A549 (cell line): ENCODE data around the gene LDLRAP1. TPM values are rescaled to one million over a fixed set of nuclear protein-coding genes. Genes with fewer than 3 reads are reported as not detected.

Experiments used
- ATAC-seq, 2 experiments: fragments of 200-7000 bp in 1 of 2; fragments of >200 bp in 1 of 2; cut with Nextera tagmentation in 1 of 2; cut with Tn5 transposase in 1 of 2; 3 replicates each; pipeline versions ENCODE4 v1.8.0 to v1.9.1; 2018 to 2020; ENCODE audit warnings: mild to moderate bottlenecking in 1 of 2, moderate library complexity in 1 of 2
- CTCF ChIA-PET: fragments of 300-600 bp; sonication (Branson Sonifier 250); formaldehyde crosslinking; extraction: SDS; loops from one replicate; lab custom pipeline; 2021; ENCODE audit warnings: antibody characterized with exemption, inconsistent platforms; lab: Yijun Ruan, JAX
- POLR2A ChIA-PET: fragments of 350-600 bp; formaldehyde crosslinking; extraction: SDS; loops from one replicate; lab custom pipeline; 2021; ENCODE audit warnings: antibody characterized with exemption, inconsistent platforms; lab: Yijun Ruan, JAX
- DNase-seq, 2 experiments: peaks; one replicate each; pipeline versions ENCODE4 v3.0.0 to v3.0.0-alpha.2; 2011 to 2016; ENCODE audit warnings: low read depth in 1 of 2, low spot score in 1 of 2
- FAIRE-seq: peaks from 2 replicates; lab custom pipeline; 2011; peaks lifted over from hg19 to GRCh38; lab: Jason Lieb, UNC
- H3K27ac ChIP-seq, 2 experiments: fragments of >200 bp; sonication (Bioruptor Twin); formaldehyde crosslinking; 3 replicates each; pipeline ENCODE4 v1.5.1; 2016 to 2017
- H3K4me1 ChIP-seq: fragments of >200 bp; sonication (Bioruptor Twin); formaldehyde crosslinking; 3 replicates; pipeline ENCODE4 v1.6.1; 2016
- H3K4me2 ChIP-seq: fragments of >200 bp; sonication (Bioruptor Twin); formaldehyde crosslinking; 3 replicates; pipeline ENCODE4 v1.6.1; 2016
- H3K4me3 ChIP-seq: fragments of >200 bp; sonication (Bioruptor Twin); formaldehyde crosslinking; 3 replicates; pipeline ENCODE4 v1.5.1; 2016
- H3K9me3 ChIP-seq: fragments of >200 bp; sonication (Bioruptor Twin); formaldehyde crosslinking; 3 replicates; pipeline ENCODE4 v1.6.1; 2016
- BHLHE40 ChIP-seq: IDR thresholded peaks from 2 replicates; pipeline ENCODE4 v1.6.1; 2012; ENCODE audit warnings: low read depth, low read length, inconsistent platforms
- CHD4 ChIP-seq: fragments of 200-600 bp; sonication (generic); IDR thresholded peaks from 2 replicates; pipeline ENCODE4 v1.6.1; 2016; ENCODE audit warnings: antibody characterized with exemption, mild to moderate bottlenecking, borderline replicate concordance
- EHMT2 ChIP-seq: fragments of 200-600 bp; sonication (generic); IDR thresholded peaks from 2 replicates; pipeline ENCODE4 v1.6.1; 2016; ENCODE audit warnings: antibody characterized with exemption, low read depth, mild to moderate bottlenecking, moderate library complexity
- FOSB ChIP-seq: fragments of 250-450 bp; sonication (Bioruptor Pico); IDR thresholded peaks from 2 replicates; pipeline ENCODE4 v1.5.0; 2020; ENCODE audit warnings: mild to moderate bottlenecking, moderate library complexity
- FOSL2 ChIP-seq, 2 experiments: fragments of 450-650 bp in 1 of 2; fragments of >200 bp in 1 of 2; sonication (Bioruptor Twin) in 1 of 2; formaldehyde crosslinking; IDR thresholded peaks; 2 replicates each; pipeline versions ENCODE4 v1.5.0 to v1.6.1; 2016 to 2020; ENCODE audit warnings: mild to moderate bottlenecking in 1 of 2, moderate library complexity in 1 of 2
- FOXS1 ChIP-seq: fragments of 250-450 bp; sonication (Bioruptor Pico); IDR thresholded peaks from 2 replicates; pipeline ENCODE4 v1.5.0; 2020; ENCODE audit warnings: mild to moderate bottlenecking, moderate library complexity
- GATA3 ChIP-seq: IDR thresholded peaks from 2 replicates; pipeline ENCODE4 v1.6.1; 2012; ENCODE audit warnings: borderline replicate concordance
- HDAC2 ChIP-seq: fragments of 200-600 bp; sonication (generic); IDR thresholded peaks from 2 replicates; pipeline ENCODE4 v1.6.1; 2016
- HEYL ChIP-seq: fragments of 250-450 bp; sonication (Bioruptor Pico); IDR thresholded peaks from 2 replicates; pipeline ENCODE4 v1.8.0; 2021; ENCODE audit warnings: mild to moderate bottlenecking, moderate library complexity
- HOXA7 ChIP-seq: fragments of 250-450 bp; sonication (Bioruptor Pico); IDR thresholded peaks from 2 replicates; pipeline ENCODE4 v1.5.0; 2020; ENCODE audit warnings: mild to moderate bottlenecking, moderate library complexity
- HOXB13 ChIP-seq: fragments of 250-450 bp; sonication (Bioruptor Pico); IDR thresholded peaks from 2 replicates; pipeline ENCODE4 v1.5.0; 2020; ENCODE audit warnings: low read depth, mild to moderate bottlenecking, moderate library complexity
- KDM1A ChIP-seq: fragments of 200-600 bp; sonication (generic); IDR thresholded peaks from 2 replicates; pipeline ENCODE4 v1.6.1; 2016; ENCODE audit warnings: low read depth, mild to moderate bottlenecking
- MYC ChIP-seq: IDR thresholded peaks from 2 replicates; pipeline ENCODE4 v1.6.1; 2012; ENCODE audit warnings: mild to moderate bottlenecking, inconsistent platforms, low read length, improper control_type of control experiment, borderline replicate concordance
- NFE2L2 ChIP-seq: fragments of 150-350 bp; conservative IDR thresholded peaks from 2 replicates; pipeline ENCODE4 v1.6.1; 2014; ENCODE audit warnings: low read length
- NR3C1 ChIP-seq: fragments of >200 bp; sonication (Bioruptor Twin); formaldehyde crosslinking; IDR thresholded peaks from 3 replicates; pipeline ENCODE4 v1.6.1; 2017
- RAD21 ChIP-seq, 2 experiments: fragments of >200 bp in 1 of 2; sonication (Bioruptor Twin) in 1 of 2; formaldehyde crosslinking in 1 of 2; IDR thresholded peaks in 1 of 2; conservative IDR thresholded peaks in 1 of 2; 2 replicates in 1 of 2; 3 replicates in 1 of 2; pipeline ENCODE4 v1.6.1; 2012 to 2018; ENCODE audit warnings: inconsistent platforms in 1 of 2
- RARB ChIP-seq: fragments of 250-450 bp; sonication (Bioruptor Pico); IDR thresholded peaks from 2 replicates; pipeline ENCODE4 v1.8.0; 2021; ENCODE audit warnings: mild to moderate bottlenecking, moderate library complexity
- RFX5 ChIP-seq: fragments of 450-650 bp; IDR thresholded peaks from 2 replicates; pipeline ENCODE4 v1.7.1; 2014; ENCODE audit warnings: antibody characterized with exemption, mild to moderate bottlenecking, moderate library complexity
- ZC3H11A ChIP-seq: fragments of 450-650 bp; IDR thresholded peaks from 2 replicates; pipeline ENCODE4 v1.6.1; 2014; ENCODE audit warnings: antibody characterized with exemption, mild to moderate bottlenecking
- ZNF302 ChIP-seq: fragments of 250-450 bp; sonication (Bioruptor Pico); IDR thresholded peaks from 2 replicates; pipeline ENCODE4 v1.9.0; 2021; ENCODE audit warnings: inconsistent platforms, mild to moderate bottlenecking, moderate library complexity
- WGBS: methylation state at CpG from one replicate; pipeline ENCODE4 v1.1.6; 2017; ENCODE audit errors: missing lambda C conversion rate; 5-methylcytosine and 5-hydroxymethylcytosine counted together
- polyA plus RNA-seq, 4 experiments: library from polyadenylated mRNA; depleted of rRNA in 3 of 4; stranded (reverse); fragments of >200 nt; fragmentation: RNase III in 1 of 4; extraction: RNeasy Plus Mini Kit Qiagen cat#74134 plus additional on column Dnase treatment in 1 of 4; gene quantifications; 2 replicates in 3 of 4; 3 replicates in 1 of 4; pipeline ENCODE4 v1.2.3, GENCODE V29; 2011 to 2017
- TF ChIP-seq, protein P1 (sequence below): fragments of >200 bp; sonication (Bioruptor Twin); formaldehyde crosslinking; IDR thresholded peaks from 2 replicates; pipeline ENCODE4 v1.6.1; 2016

The LDLRAP1 gene
- polyA plus RNA-seq, 2 of the 4 experiments (the other 2 are of a cell fraction), result 7.9 to 10.1 TPM

DNA sequence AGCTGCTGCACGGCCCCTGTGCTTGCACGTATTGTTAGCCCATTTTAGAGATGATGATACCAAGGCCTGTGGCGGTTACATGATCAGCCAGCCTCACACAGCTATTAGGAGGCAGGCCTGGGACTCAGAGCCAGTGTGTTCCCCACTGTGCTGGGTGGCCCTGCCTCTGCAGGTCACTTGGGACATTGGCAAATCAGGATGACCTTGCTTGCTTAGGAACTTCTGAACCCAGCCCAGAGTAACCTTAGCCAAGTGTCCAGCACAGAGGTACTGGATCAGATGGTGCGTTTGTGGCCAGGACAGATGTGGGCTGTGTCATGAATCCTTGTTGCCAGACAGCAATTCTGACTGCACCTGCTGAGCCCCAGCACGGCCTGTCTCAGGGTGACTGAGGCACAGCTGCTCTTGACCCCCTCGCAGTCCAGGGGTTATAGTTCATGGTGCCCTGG is 28.1 kb downstream of the LDLRAP1 start:
- TF ChIP-seq ZC3H11A, result no peak
- no peak for TF ChIP-seq HEYL (CRISPR knock-in tag)
- no peak for TF ChIP-seq HOXA7 (CRISPR knock-in tag)
- TF ChIP-seq GATA3, result no peak
- no peak for TF ChIP-seq NR3C1
- TF ChIP-seq RFX5, result no peak
- TF ChIP-seq EHMT2, result no peak
- no peak for TF ChIP-seq FOSL2 (IDR thresholded peaks at IDR 0.05)
- no peak for TF ChIP-seq FOSL2 (CRISPR knock-in tag; IDR thresholded peaks at IDR 0.05)
- TF ChIP-seq, protein P1, sequence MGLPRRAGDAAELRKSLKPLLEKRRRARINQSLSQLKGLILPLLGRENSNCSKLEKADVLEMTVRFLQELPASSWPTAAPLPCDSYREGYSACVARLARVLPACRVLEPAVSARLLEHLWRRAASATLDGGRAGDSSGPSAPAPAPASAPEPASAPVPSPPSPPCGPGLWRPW, result no peak
- TF ChIP-seq CHD4, result no peak
- TF ChIP-seq NFE2L2, result no peak
- TF ChIP-seq RARB (CRISPR knock-in tag), result no peak
- H3K4me3 ChIP-seq, result no peak overlapping the region
- H3K4me1 ChIP-seq, result peaks cover 27% of the 10 kb centered on the region
- ChIA-PET CTCF (interaction anchor here (1.2 to 3.0 kb wide), 9 partner anchors 11 to 239 kb away, joined by 3 to 8 read pairs (median 6); partner anchors contain the start of gene SELENON), POLR2A (no interaction called here)
- 86% methylated on average over 2 of the region's 6 CpGs for WGBS
- no peaks in the 10 kb centered on the region for H3K9me3 ChIP-seq
- H3K4me2 ChIP-seq, result no peak overlapping the region
- DNase-seq (no peak), ATAC-seq (no peak), FAIRE-seq (no peak)
- no peak overlapping the region for H3K27ac ChIP-seq

DNA sequence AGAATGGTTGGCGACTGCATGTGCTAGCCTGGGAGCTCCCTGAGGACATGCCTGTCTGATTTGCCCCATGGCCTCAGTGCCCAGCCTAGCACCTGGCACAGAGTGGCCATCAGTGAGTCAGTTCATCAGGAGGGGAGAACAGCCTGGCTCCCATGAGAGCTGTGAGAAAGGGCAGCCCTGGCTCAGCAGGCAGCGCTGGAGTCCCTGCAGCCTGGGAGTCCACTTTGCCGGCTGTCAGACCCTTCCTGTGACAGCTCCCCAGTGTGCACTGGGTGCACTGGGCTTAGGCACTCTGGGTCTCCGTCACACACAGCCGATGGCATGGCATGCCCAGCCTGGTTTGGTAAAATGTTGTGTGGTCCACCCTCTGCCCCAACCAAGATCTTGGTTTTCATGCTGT is 28.7 kb downstream of the LDLRAP1 start:
- peaks cover 27% of the 10 kb centered on the region for H3K4me1 ChIP-seq
- H3K27ac ChIP-seq, result no peak overlapping the region
- CTCF ChIA-PET, result interaction anchor here (0.8 to 3.0 kb wide), 24 partner anchors 10 to 238 kb away, joined by 3 to 10 read pairs (median 5); partner anchors contain the start of gene SELENON
- 0 out of 6 replicates have a peak, but pooled peaks of 1 of the 2 experiments have one; percentile 8 for ATAC-seq
- TF ChIP-seq BHLHE40 (no peak), HOXA7 (CRISPR knock-in tag) (no peak), MYC (no peak), FOSB (CRISPR knock-in tag) (no peak), RAD21 (conservative IDR thresholded peaks at IDR 0.05 in 1 of 2, IDR thresholded peaks at IDR 0.05 in 1 of 2) (no peak), HDAC2 (no peak), ZNF302 (no peak), FOXS1 (CRISPR knock-in tag) (no peak), KDM1A (no peak)
- TF ChIP-seq, protein P1, result no peak
- TF ChIP-seq, all 56 proteins: peak for 0
- Histone ChIP-seq H3K4me3 (no peak overlapping the region), H3K4me2 (no peak overlapping the region), H3K9me3 (no peaks in the 10 kb centered on the region)
- WGBS, result 38% methylated on average over 2 of the region's 5 CpGs
- no peak for DNase-seq
- no peak for FAIRE-seq
- POLR2A ChIA-PET, result no interaction called here

DNA sequence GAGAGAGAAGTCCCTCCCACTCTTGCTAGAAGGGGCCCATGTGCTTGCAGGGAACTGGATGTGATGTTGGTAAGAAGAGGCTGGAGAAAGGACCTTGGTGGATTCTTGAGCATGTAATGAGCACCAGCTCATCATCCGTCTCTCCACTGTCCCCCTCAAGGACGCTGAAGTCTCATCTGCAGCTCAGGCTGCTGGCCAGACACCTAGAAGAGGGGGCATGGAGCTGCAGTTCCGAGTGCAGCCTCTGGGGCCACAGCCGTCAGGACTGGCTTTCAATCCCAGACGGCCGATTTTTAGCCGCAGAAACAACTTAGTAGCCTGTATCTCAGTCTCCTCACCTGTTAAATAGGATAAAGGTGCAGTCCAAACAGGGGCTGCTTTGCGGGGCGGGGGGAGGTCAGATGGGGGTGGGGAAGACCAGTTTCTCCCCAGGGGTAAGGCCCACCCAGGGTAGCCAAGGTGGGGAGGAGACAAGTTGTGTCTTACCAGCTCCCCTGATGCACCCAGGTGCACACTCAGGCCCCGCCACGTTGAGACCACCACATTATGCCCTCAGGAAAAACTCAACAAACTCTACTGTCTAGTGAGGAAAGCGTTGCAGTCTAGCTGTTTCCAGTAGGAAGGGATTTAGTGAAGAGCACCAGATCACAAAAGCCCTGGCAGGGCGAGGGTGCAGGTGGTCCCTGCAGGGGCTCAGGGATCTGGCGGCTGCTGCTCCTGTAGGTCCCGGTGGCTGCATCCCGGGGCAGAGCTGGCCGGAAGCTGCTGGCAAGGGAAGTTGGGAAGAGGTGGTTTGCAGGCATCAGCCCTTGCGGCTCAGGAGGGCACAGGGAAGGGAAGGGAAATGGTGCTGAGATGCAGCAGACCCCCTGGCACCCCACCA is 29.5 kb downstream of the LDLRAP1 start:
- Histone ChIP-seq H3K4me1 (peaks cover 27% of the 10 kb centered on the region), H3K27ac (peak overlapping the region; percentile 42 to 52; a peak in 3 of 6 replicates), H3K4me2 (peak overlapping the region; percentile 61), H3K9me3 (no peaks in the 10 kb centered on the region), H3K4me3 (no peak overlapping the region)
- WGBS, result 28% methylated on average over 16 of the region's 18 CpGs
- ATAC-seq, result peak; percentile 86 to 92
- FAIRE-seq, result no peak
- peak; percentile 40 to 64 for DNase-seq
- CTCF ChIA-PET, result interaction anchor here (0.6 to 3.0 kb wide), 30 partner anchors 8 to 237 kb away, joined by 3 to 10 read pairs (median 4); partner anchors contain the start of gene SELENON
- peak in 1 of 2 experiments; percentile 30; a peak in 1 of 5 replicates for TF ChIP-seq RAD21 (conservative IDR thresholded peaks at IDR 0.05 in 1 of 2, IDR thresholded peaks at IDR 0.05 in 1 of 2)
- no peak for TF ChIP-seq HOXB13 (CRISPR knock-in tag)
- POLR2A ChIA-PET, result no interaction called here
